Fibroblast of lung (primary cell): ENCODE measurements around the gene ANXA2.

Experiments used
- EZH2 ChIP-seq: IDR thresholded peaks from 2 replicates; pipeline ENCODE4 v1.5.1; 2012; ENCODE audit warnings: low read length, control low read depth, mild to moderate bottlenecking; ENCODE audit errors: missing control alignments
- TF ChIP-seq, protein P1 (sequence below), 2 donors: IDR thresholded peaks in 1 of 2; conservative IDR thresholded peaks in 1 of 2; 1 replicate in 1 of 2; 2 replicates in 1 of 2; pipeline ENCODE4 v1.5.1; 2011 to 2012; ENCODE audit warnings: low read length in 2 of 2, control low read depth in 1 of 2, inconsistent platforms in 1 of 2, low read depth in 1 of 2, mild to moderate bottlenecking in 1 of 2

DNA sequence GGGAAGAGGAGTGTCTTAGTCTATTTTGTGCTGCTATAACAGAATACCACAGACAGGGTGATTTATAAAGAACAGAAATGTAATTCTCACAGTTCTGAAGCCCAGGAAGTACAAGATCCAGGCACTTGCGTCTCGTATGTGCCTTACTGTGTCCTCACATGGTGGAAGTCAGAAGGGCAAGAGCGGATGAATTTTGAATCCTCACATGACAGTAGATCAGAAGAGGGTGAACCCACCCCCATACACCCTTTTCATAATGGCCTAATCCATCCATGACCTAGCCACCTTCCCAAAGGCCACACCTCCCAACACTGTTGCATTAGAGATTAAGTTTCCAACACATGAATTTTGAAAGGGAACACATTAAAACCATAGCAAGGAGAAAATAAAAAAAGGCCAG lies 18.7 kb upstream of the ANXA2 start:
- TF ChIP-seq, protein P1, sequence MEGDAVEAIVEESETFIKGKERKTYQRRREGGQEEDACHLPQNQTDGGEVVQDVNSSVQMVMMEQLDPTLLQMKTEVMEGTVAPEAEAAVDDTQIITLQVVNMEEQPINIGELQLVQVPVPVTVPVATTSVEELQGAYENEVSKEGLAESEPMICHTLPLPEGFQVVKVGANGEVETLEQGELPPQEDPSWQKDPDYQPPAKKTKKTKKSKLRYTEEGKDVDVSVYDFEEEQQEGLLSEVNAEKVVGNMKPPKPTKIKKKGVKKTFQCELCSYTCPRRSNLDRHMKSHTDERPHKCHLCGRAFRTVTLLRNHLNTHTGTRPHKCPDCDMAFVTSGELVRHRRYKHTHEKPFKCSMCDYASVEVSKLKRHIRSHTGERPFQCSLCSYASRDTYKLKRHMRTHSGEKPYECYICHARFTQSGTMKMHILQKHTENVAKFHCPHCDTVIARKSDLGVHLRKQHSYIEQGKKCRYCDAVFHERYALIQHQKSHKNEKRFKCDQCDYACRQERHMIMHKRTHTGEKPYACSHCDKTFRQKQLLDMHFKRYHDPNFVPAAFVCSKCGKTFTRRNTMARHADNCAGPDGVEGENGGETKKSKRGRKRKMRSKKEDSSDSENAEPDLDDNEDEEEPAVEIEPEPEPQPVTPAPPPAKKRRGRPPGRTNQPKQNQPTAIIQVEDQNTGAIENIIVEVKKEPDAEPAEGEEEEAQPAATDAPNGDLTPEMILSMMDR (conservative IDR thresholded peaks at IDR 0.05 in 1 of 2, IDR thresholded peaks at IDR 0.05 in 1 of 2; ENCODE audit: low read depth in 1 of 2, low read length in 2 of 2): no peak
- TF ChIP-seq EZH2: no peak
